Aorta (tissue), 5 donors: ENCODE measurements around the gene AUH. TPM values are rescaled to one million over a fixed set of nuclear protein-coding genes. Genes with fewer than 3 reads are reported as not detected.

ENCODE experiments used
- ATAC-seq: fragments of 200-7000 bp; cut with Tn5 transposase; one replicate; pipeline ENCODE4 v1.9.1; 2022; ENCODE audit warnings: moderate library complexity; ENCODE audit not compliant: low FRiP score
- DNase-seq, 2 donors: peaks; one replicate each; pipeline ENCODE4 v3.0.0-alpha.2; 2020
- H3K27ac ChIP-seq, 2 donors: one replicate each; pipeline ENCODE4 v1.5.1; 2013; ENCODE audit warnings: low read length in 2 of 2, mild to moderate bottlenecking in 2 of 2, moderate library complexity in 2 of 2, control low read depth in 1 of 2, inconsistent platforms in 1 of 2, low read depth in 1 of 2
- H3K27me3 ChIP-seq, 2 donors: one replicate each; pipeline ENCODE4 v1.6.1; 2013; ENCODE audit warnings: control low read depth in 1 of 2, low read length in 1 of 2, mild to moderate bottlenecking in 1 of 2, moderate library complexity in 1 of 2; ENCODE audit not compliant: insufficient read depth in 2 of 2, control insufficient read depth in 1 of 2
- H3K36me3 ChIP-seq, 2 donors: one replicate each; pipeline ENCODE4 v1.6.1; 2013; ENCODE audit warnings: control low read depth in 1 of 2, low read length in 1 of 2, mild to moderate bottlenecking in 1 of 2; ENCODE audit not compliant: insufficient read depth in 2 of 2, control insufficient read depth in 1 of 2
- H3K4me1 ChIP-seq, 2 donors: one replicate each; pipeline ENCODE4 v1.6.1; 2013; ENCODE audit warnings: low read length in 2 of 2, control low read depth in 1 of 2, mild to moderate bottlenecking in 1 of 2, moderate library complexity in 1 of 2; ENCODE audit not compliant: insufficient read depth in 2 of 2, control insufficient read depth in 1 of 2
- H3K4me3 ChIP-seq, 2 donors: one replicate each; pipeline ENCODE4 v1.5.1; 2013; ENCODE audit warnings: low read length in 2 of 2, control low read depth in 1 of 2, mild to moderate bottlenecking in 1 of 2
- H3K9me3 ChIP-seq: one replicate; pipeline ENCODE4 v1.6.1; 2013; ENCODE audit warnings: mild to moderate bottlenecking, low read length; ENCODE audit not compliant: control insufficient read depth
- WGBS, 2 donors: extraction: QIAGEN DNeasy Blood & Tissue Kit; methylation state at CpG; one replicate each; pipeline ENCODE4 v1.1.7; 2013; 5-methylcytosine and 5-hydroxymethylcytosine counted together
- intact Hi-C, 2 donors: fragments of 100-400 bp; cut with DNase I; formaldehyde crosslinking; loops; one replicate each; pipeline versions ENCODE4 v1.14.2 to v1.15.0; 2022
- polyA plus RNA-seq, 2 donors: library from polyadenylated mRNA; stranded (reverse); fragments of 200-250 nt; gene quantifications; one replicate each; pipeline ENCODE4 v1.2.3, GENCODE V29; 2013
- total RNA-seq, 2 donors: library from RNA; stranded (reverse); fragmentation: NEBNext Ultra II Directional; extraction: Animal tissue kit (Norgen Biotek cat#: 25700); gene quantifications; one replicate each; pipeline ENCODE4 v1.2.1, GENCODE V29; 2021
- donor health status: healthy with polysubstance abuse.
- donor health status: Bipolar disorder and iron deficiency.
- donor health status: DM: no; HTN: no; CAD: no.
- donor health status: DM: no; HTN: no; CAD: no.
- donor health status: DM: yes; HTN: yes; CAD: no.

The AUH gene
- total and polyA plus RNA-seq, 4 donors: 12.4 to 25.7 (median 14.4) TPM

GRCh38 chr9:91338681-91339080 is 23.0 kb downstream of the AUH start:
- Histone ChIP-seq H3K9me3 (peaks cover 3% of the 10 kb centered on the region), H3K4me3 (no peak overlapping the region), H3K4me1 (no peaks in the 10 kb centered on the region), H3K27ac (no peak overlapping the region), H3K27me3 (no peaks in the 10 kb centered on the region), H3K36me3 (no peaks in the 10 kb centered on the region)
- intact Hi-C loops: no loop called here
- ATAC-seq (no peak), DNase-seq (no peak)

GRCh38 chr9:91336786-91337185 is 24.9 kb downstream of the AUH start:
- intact Hi-C loops: no loop called here
- ATAC-seq: no peak
- no peaks in the 10 kb centered on the region for H3K9me3 ChIP-seq
- no peak overlapping the region for H3K27ac ChIP-seq
- H3K4me3 ChIP-seq: no peak overlapping the region
- no peak for DNase-seq
- WGBS, 2 donors: 91 to 98% methylated on average over 1 of the region's 1 CpG
- no peaks in the 10 kb centered on the region for H3K4me1 ChIP-seq
- no peaks in the 10 kb centered on the region for H3K27me3 ChIP-seq
- H3K36me3 ChIP-seq: no peaks in the 10 kb centered on the region

DNA sequence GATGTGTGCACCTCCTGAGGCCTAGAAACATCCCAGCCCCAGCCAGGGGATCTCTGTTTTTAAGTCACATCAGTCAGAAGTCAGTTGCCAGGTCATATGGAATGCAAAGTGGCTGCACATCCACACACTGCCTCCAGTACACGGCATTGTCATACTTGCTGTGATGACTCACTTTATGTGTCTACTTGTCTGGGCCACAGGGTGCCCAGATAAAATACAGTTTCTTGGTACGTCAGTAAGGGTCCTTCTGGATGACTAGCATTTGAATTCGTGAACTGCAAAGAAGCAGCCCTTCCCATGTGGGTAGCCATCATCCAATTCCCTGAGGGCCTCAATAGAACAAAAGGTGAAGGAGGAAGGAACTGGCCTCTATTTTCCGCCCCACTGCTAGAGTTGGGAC is 27.7 kb downstream of the AUH start:
- intact Hi-C loops: no loop called here
- WGBS, 2 donors: 94 to 95% methylated on average over 4 of the region's 4 CpGs
- Histone ChIP-seq H3K4me3 (no peak overlapping the region), H3K4me1 (no peaks in the 10 kb centered on the region), H3K27ac (no peak overlapping the region), H3K9me3 (no peaks in the 10 kb centered on the region), H3K36me3 (no peaks in the 10 kb centered on the region), H3K27me3 (no peaks in the 10 kb centered on the region)
- DNase-seq: no peak
- peak; percentile 46 for ATAC-seq

DNA sequence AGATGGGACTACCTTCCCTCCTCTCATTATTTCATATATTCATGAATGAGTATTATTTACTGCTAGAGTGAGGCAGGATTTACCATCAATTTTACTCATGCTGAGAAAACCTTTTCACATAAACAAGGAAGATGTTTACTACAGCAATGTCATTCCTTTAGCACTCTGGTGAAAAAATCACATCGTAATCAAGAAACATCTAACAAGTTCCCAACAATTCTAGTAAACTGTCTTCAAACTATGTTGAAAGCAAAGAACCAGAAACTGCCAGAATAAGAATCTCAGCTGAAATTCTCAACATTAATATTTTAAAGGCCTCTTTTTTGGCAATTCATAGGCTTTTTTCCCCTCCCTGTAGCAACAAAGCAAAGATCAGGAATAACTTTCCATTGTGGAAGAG is 28.2 kb downstream of the AUH start:
- no peaks in the 10 kb centered on the region for H3K27me3 ChIP-seq
- no peaks in the 10 kb centered on the region for H3K4me1 ChIP-seq
- no peaks in the 10 kb centered on the region for H3K36me3 ChIP-seq
- H3K4me3 ChIP-seq: no peak overlapping the region
- no peak for DNase-seq
- ATAC-seq: no peak
- H3K9me3 ChIP-seq: no peaks in the 10 kb centered on the region
- H3K27ac ChIP-seq: no peak overlapping the region
- intact Hi-C loops: no loop called here
- WGBS, 2 donors: 94 to 100% methylated on average over 1 of the region's 1 CpG

- intact Hi-C loops: no loop called here
- Histone ChIP-seq H3K4me3 (no peak overlapping the region), H3K36me3 (no peaks in the 10 kb centered on the region), H3K4me1 (no peaks in the 10 kb centered on the region), H3K9me3 (no peaks in the 10 kb centered on the region), H3K27me3 (no peaks in the 10 kb centered on the region), H3K27ac (no peak overlapping the region)
- WGBS, 2 donors: 86 to 87% methylated on average over 12 of the region's 12 CpGs
- no peak for ATAC-seq
- DNase-seq: no peak
Observed at GRCh38 chr9:91332546-91333231, 29.0 kb downstream of the AUH start.

DNA sequence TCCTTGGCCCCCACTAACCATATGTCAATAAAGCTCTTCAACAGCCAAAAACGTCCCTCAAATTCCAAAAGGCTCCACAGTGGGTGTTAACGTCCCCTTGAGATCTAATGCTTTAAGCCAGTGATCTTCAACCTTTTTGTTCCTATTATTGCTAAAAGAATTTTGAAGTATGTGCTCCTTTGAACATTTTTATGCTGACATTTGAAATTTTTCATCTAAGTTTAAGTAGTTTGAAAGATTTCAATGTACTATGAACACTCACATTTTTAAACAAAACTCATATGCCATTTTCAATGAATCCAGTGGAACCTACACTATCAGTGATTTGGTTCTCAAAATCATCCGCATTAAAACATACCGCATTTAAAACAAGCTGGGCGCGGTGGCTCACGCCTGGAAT is 29.9 kb downstream of the AUH start:
- intact Hi-C loops: no loop called here
- Histone ChIP-seq H3K27ac (no peak overlapping the region), H3K4me1 (no peaks in the 10 kb centered on the region), H3K27me3 (no peaks in the 10 kb centered on the region), H3K4me3 (no peak overlapping the region), H3K36me3 (peaks cover 0 to 1% of the 10 kb centered on the region in 2 donors), H3K9me3 (no peaks in the 10 kb centered on the region)
- ATAC-seq (no peak), DNase-seq (no peak)
- WGBS, 2 donors: 96 to 97% methylated on average over 7 of the region's 7 CpGs

- Histone ChIP-seq H3K27me3 (no peaks in the 10 kb centered on the region), H3K9me3 (no peaks in the 10 kb centered on the region), H3K36me3 (peaks cover 0 to 1% of the 10 kb centered on the region in 2 donors), H3K4me3 (no peak overlapping the region), H3K4me1 (no peaks in the 10 kb centered on the region), H3K27ac (no peak overlapping the region)
- intact Hi-C loops: no loop called here
- no peak for ATAC-seq
- DNase-seq: no peak
- 38 to 44% methylated on average over 6 of the region's 6 CpGs for WGBS, 2 donors
Observed at GRCh38 chr9:91328186-91328585, 33.5 kb downstream of the AUH start.

DNA sequence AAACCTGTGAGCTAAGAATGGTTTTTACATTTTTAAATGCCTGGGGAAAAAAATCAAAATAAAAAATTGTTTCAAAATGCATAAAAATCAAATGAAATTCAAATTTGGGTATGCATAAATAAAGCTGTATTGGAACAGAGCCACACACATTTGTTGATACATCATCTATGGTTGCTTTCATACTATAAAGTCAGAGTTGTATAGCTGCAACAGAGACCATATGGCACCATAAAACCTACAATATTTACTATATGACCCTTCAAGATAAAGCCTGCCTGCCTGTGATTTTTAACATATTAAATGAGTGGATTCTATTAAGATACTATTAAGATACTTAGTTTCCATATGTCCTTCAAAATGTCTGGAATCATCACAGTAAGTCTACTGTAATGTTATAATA is 40.0 kb downstream of the AUH start:
- intact Hi-C loops: no loop called here

GRCh38 chr9:91320299-91320698 is 41.4 kb downstream of the AUH start:
- no peaks in the 10 kb centered on the region for H3K9me3 ChIP-seq

More for the DNA sequence above, 40.0 kb downstream of the AUH start:
- Histone ChIP-seq H3K4me1 (no peaks in the 10 kb centered on the region), H3K4me3 (no peak overlapping the region), H3K9me3 (no peaks in the 10 kb centered on the region), H3K27ac (no peak overlapping the region), H3K27me3 (no peaks in the 10 kb centered on the region), H3K36me3 (no peaks in the 10 kb centered on the region)
- ATAC-seq (no peak), DNase-seq (no peak)

More at GRCh38 chr9:91320299-91320698, 41.4 kb downstream of the AUH start:
- Histone ChIP-seq H3K4me1 (no peaks in the 10 kb centered on the region), H3K36me3 (no peaks in the 10 kb centered on the region), H3K27ac (no peak overlapping the region), H3K27me3 (no peaks in the 10 kb centered on the region), H3K4me3 (no peak overlapping the region)
- ATAC-seq: no peak
- 91 to 94% methylated on average over 4 of the region's 4 CpGs for WGBS, 2 donors
- intact Hi-C loops: no loop called here
- DNase-seq: no peak
